GM12878 (cell line): Measurements from ENCODE around the gene PLS3. TPM values are rescaled to one million over a fixed set of nuclear protein-coding genes. Genes with fewer than 3 reads are reported as not detected.

Experiments used
- ATAC-seq: fragments of 200-7000 bp; cut with Tn5 transposase; 3 replicates; pipeline ENCODE4 v1.9.1; 2020; ENCODE audit warnings: mild to moderate bottlenecking, moderate library complexity
- BruUV-seq: library from RNA; stranded (reverse); fragments of 400-500 nt; replicated peaks from 2 replicates; lab custom pipeline; 2021; lab: Mats Ljungman, UMichigan
- CTCF ChIA-PET: fragments of 300-600 bp; sonication (Branson Sonifier 250); formaldehyde crosslinking; extraction: SDS; loops from one replicate; lab custom pipeline; 2021; ENCODE audit warnings: inconsistent platforms; lab: Yijun Ruan, JAX
- POLR2A ChIA-PET: fragments of 350-600 bp; formaldehyde crosslinking; extraction: SDS; loops from one replicate; lab custom pipeline; 2021; ENCODE audit warnings: inconsistent platforms; lab: Charles Lee
- RAD21 ChIA-PET: fragments of 300-600 bp; sonication (Branson Sonifier 250); formaldehyde crosslinking; loops from one replicate; lab custom pipeline; 2023; ENCODE audit warnings: antibody characterized with exemption; ENCODE audit not compliant: unreplicated experiment; lab: Charles Lee
- SMC1A ChIA-PET: fragments of 300-600 bp; sonication (Branson Sonifier 250); formaldehyde crosslinking; loops from one replicate; lab custom pipeline; 2023; ENCODE audit not compliant: unreplicated experiment, uncharacterized antibody; lab: Charles Lee
- DNase-seq: peaks from one replicate; pipeline ENCODE4 v3.0.0-alpha.2; 2011; ENCODE audit warnings: low read depth, low spot score
- FAIRE-seq: peaks from 3 replicates; lab custom pipeline; 2011; peaks lifted over from hg19 to GRCh38; lab: Jason Lieb, UNC
- H2AFZ ChIP-seq: 2 replicates; pipeline ENCODE4 v1.6.0; 2011; ENCODE audit warnings: low read depth, low read length, control low read depth; ENCODE audit not compliant: control insufficient read depth
- H3K27ac ChIP-seq: 2 replicates; pipeline ENCODE4 v1.5.1; 2011; ENCODE audit warnings: control low read depth; ENCODE audit not compliant: control insufficient read depth, insufficient read depth
- H3K27me3 ChIP-seq, 2 experiments: replicated peaks in 1 of 2; 2 replicates each; pipeline versions ENCODE4 v1.6.0 to v1.6.1; 2011; ENCODE audit warnings: low read length in 1 of 2; ENCODE audit not compliant: control insufficient read depth in 2 of 2, insufficient read depth in 2 of 2
- H3K36me3 ChIP-seq, 2 experiments: 2 replicates each; pipeline ENCODE4 v1.5.1; 2011; ENCODE audit warnings: low read length in 1 of 2; ENCODE audit not compliant: control insufficient read depth in 2 of 2, insufficient read depth in 2 of 2
- H3K4me1 ChIP-seq: 2 replicates; pipeline ENCODE4 v1.6.1; 2011; ENCODE audit warnings: mild to moderate bottlenecking, low read length, moderate library complexity, mixed read lengths; ENCODE audit not compliant: control insufficient read depth, insufficient read depth
- H3K4me2 ChIP-seq: 2 replicates; pipeline ENCODE4 v1.6.0; 2011; ENCODE audit warnings: control low read depth; ENCODE audit not compliant: control insufficient read depth, insufficient read depth
- H3K4me3 ChIP-seq: fragments of 200-600 bp; sonication (generic); 2 replicates; pipeline ENCODE4 v1.5.1; 2016
- H3K79me2 ChIP-seq: 2 replicates; pipeline ENCODE4 v1.6.0; 2011; ENCODE audit warnings: low read length; ENCODE audit not compliant: control insufficient read depth, insufficient read depth
- H3K9ac ChIP-seq: 2 replicates; pipeline ENCODE4 v1.8.0; 2011; ENCODE audit warnings: low read length, control low read depth, mixed read lengths; ENCODE audit not compliant: control insufficient read depth, insufficient read depth
- H3K9me3 ChIP-seq: replicated peaks from 3 replicates; pipeline ENCODE4 v1.5.1; 2011; ENCODE audit warnings: mild to moderate bottlenecking, low read length; ENCODE audit not compliant: control insufficient read depth, insufficient read depth
- H4K20me1 ChIP-seq: 2 replicates; pipeline ENCODE4 v1.6.0; 2011; ENCODE audit not compliant: control insufficient read depth, insufficient read depth
- BHLHE40 ChIP-seq, 2 experiments: fragments of 450-650 bp in 1 of 2; IDR thresholded peaks; 2 replicates each; pipeline ENCODE4 v1.6.1; 2011 to 2017; ENCODE audit warnings: low read depth in 2 of 2, borderline replicate concordance in 1 of 2, improper control_type of control experiment in 1 of 2, low read length in 1 of 2, mild to moderate bottlenecking in 1 of 2
- CREM ChIP-seq: IDR thresholded peaks from 2 replicates; pipeline ENCODE4 v1.6.1; 2014; ENCODE audit warnings: antibody characterized with exemption, low read depth
- IKZF1 ChIP-seq: fragments of 450-650 bp; conservative IDR thresholded peaks from 2 replicates; pipeline ENCODE4 v1.6.1; 2017; ENCODE audit warnings: antibody characterized with exemption, mild to moderate bottlenecking
- RAD51 ChIP-seq: fragments of 450-650 bp; IDR thresholded peaks from 2 replicates; pipeline ENCODE4 v1.6.1; 2016; ENCODE audit warnings: moderate library complexity, mild to moderate bottlenecking, inconsistent platforms
- USF2 ChIP-seq: IDR thresholded peaks from 2 replicates; pipeline ENCODE4 v1.6.1; 2011; ENCODE audit warnings: low read depth, low read length, improper control_type of control experiment, borderline replicate concordance
- ZBTB11 ChIP-seq: fragments of 450-650 bp; formaldehyde crosslinking; IDR thresholded peaks from 2 replicates; pipeline ENCODE4 v1.5.0; 2022; ENCODE audit warnings: mild to moderate bottlenecking, missing genetic modification characterization
- WGBS: methylation state at CpG from one replicate; pipeline ENCODE4 v1.1.6; 2016; ENCODE audit warnings: low lambda C conversion rate; ENCODE audit not compliant: insufficient replicate concordance, insufficient coverage; ENCODE audit errors: missing lambda C conversion rate; 5-methylcytosine and 5-hydroxymethylcytosine counted together
- in situ Hi-C: fragments of 300-500 bp; cut with MboI; formaldehyde crosslinking; loops from 9 replicates; pipeline ENCODE4 v1.14.3; 2018; ENCODE audit warnings: mixed read lengths
- intact Hi-C: fragments of 100-400 bp; cut with micrococcal nuclease; formaldehyde crosslinking; loops from one replicate; pipeline ENCODE4 v1.14.2; 2022; ENCODE audit not compliant: unreplicated experiment
- polyA plus RNA-seq, 11 experiments: library from polyadenylated mRNA; depleted of rRNA in 4 of 11; unstranded in 6 of 11; stranded (reverse) in 5 of 11; fragments of >200 nt; fragmentation: Nextera tagmentation in 4 of 11; fragmentation: Illumina TruSeq in 1 of 11; extraction: Ambion mirVana in 4 of 11; extraction: Trizol in 1 of 11; gene quantifications; 1 replicate in 1 of 11; 2 replicates in 10 of 11; pipeline versions ENCODE4 v1.2.1 to v1.2.3, GENCODE V29; 2011 to 2016; ENCODE audit warnings: inconsistent platforms in 2 of 11, missing spikeins in 2 of 11, low read depth in 1 of 11
- total RNA-seq, 4 experiments: library from RNA; depleted of rRNA in 3 of 4; stranded (reverse); fragments of >200 nt in 3 of 4; fragmentation: Illumina TruSeq in 1 of 4; extraction: Trizol in 1 of 4; gene quantifications; 2 replicates each; pipeline versions ENCODE4 v1.2.1 to v1.2.3, GENCODE V29; 2013 to 2021

PLS3 gene
- total and polyA plus RNA-seq, 10 of the 15 experiments (the other 5 are each of a cell fraction or from before 2014, with no cell fraction given), result 47.6 to 236 (median 174) TPM

GRCh38 chrX:115561605-115562479, 868 bp downstream of the PLS3 start:
- WGBS, result 34% methylated on average over 46 of the region's 55 CpGs
- CTCF ChIA-PET, result interaction anchor here (1.2 to 5.6 kb wide), 9 partner anchors 8 to 397 kb away, joined by 3 to 62 read pairs (median 6); no protein-coding TSS in a partner anchor
- Histone ChIP-seq H3K4me2 (no peak overlapping the region), H3K9me3 (no peaks in the 10 kb centered on the region), H3K4me1 (no peaks in the 10 kb centered on the region), H3K36me3 (no peaks in the 10 kb centered on the region), H3K9ac (peak overlapping the region; percentile 7), H4K20me1 (no peaks in the 10 kb centered on the region), H3K79me2 (peaks cover 2% of the 10 kb centered on the region), H2AFZ (no peak overlapping the region), H3K27ac (0 out of 2 replicates have a peak overlapping the region, but pooled peaks have one; percentile 42), H3K27me3 (peaks cover 0 to 3% of the 10 kb centered on the region in 2 experiments; a peak in 3 of 4 replicates), H3K4me3 (peak overlapping the region; percentile 25)
- no TSS peak for BruUV-seq
- DNase-seq, result no peak
- peak; percentile 26; the same call in 1 of the 2 replicates for TF ChIP-seq IKZF1
- TF ChIP-seq CREM, result no peak
- in situ Hi-C loops, result loop anchor here (10.0 kb wide), 1 partner anchor 227 kb away; no protein-coding TSS in a partner anchor
- RAD21 ChIA-PET, result interaction anchor here (0.8 to 4.9 kb wide), 18 partner anchors 19 to 233 kb away, joined by 3 to 50 read pairs (median 4); no protein-coding TSS in a partner anchor
- POLR2A ChIA-PET, result interaction anchor here (0.9 to 1.9 kb wide), 6 partner anchors 11 to 186 kb away, joined by 3 to 5 read pairs (median 3); no protein-coding TSS in a partner anchor
- no peak for FAIRE-seq
- peak; percentile 42 for ATAC-seq
- intact Hi-C loops, result loop anchor here (1.0 to 10.0 kb wide), 3 partner anchors 59 to 337 kb away; no protein-coding TSS in a partner anchor
- SMC1A ChIA-PET, result interaction anchor here (0.6 to 5.9 kb wide), 21 partner anchors 9 to 230 kb away, joined by 3 to 79 read pairs (median 4); no protein-coding TSS in a partner anchor

GRCh38 chrX:115562480-115562847, 1.5 kb downstream of the PLS3 start:
- ChIA-PET SMC1A (interaction anchor here (0.6 to 5.9 kb wide), 27 partner anchors 10 to 235 kb away, joined by 3 to 79 read pairs (median 4); no protein-coding TSS in a partner anchor), POLR2A (interaction anchor here (0.9 to 1.9 kb wide), 7 partner anchors 12 to 187 kb away, joined by 3 to 13 read pairs (median 5); no protein-coding TSS in a partner anchor), RAD21 (interaction anchor here (0.8 to 4.9 kb wide), 22 partner anchors 18 to 233 kb away, joined by 3 to 50 read pairs (median 4); no protein-coding TSS in a partner anchor), CTCF (interaction anchor here (0.7 to 5.6 kb wide), 12 partner anchors 15 to 396 kb away, joined by 3 to 62 read pairs (median 6); no protein-coding TSS in a partner anchor)
- intact Hi-C loops, result loop anchor here (5.0 to 10.0 kb wide), 2 partner anchors 200 to 338 kb away; no protein-coding TSS in a partner anchor
- DNase-seq (no peak), ATAC-seq (no peak), FAIRE-seq (no peak)
- Histone ChIP-seq H2AFZ (no peak overlapping the region), H3K4me1 (no peaks in the 10 kb centered on the region), H3K4me2 (no peak overlapping the region), H3K27me3 (peaks cover 0 to 3% of the 10 kb centered on the region in 2 experiments; a peak in 3 of 4 replicates), H3K79me2 (peaks cover 2% of the 10 kb centered on the region), H3K36me3 (no peaks in the 10 kb centered on the region), H3K9ac (no peak overlapping the region), H3K27ac (no peak overlapping the region), H4K20me1 (no peaks in the 10 kb centered on the region), H3K9me3 (no peaks in the 10 kb centered on the region), H3K4me3 (peak overlapping the region; percentile 25; the same call in 1 of the 2 replicates)
- no TSS peak for BruUV-seq
- in situ Hi-C loops, result loop anchor here (10.0 kb wide), 1 partner anchor 228 kb away; no protein-coding TSS in a partner anchor
- WGBS, result 6% methylated on average over 9 of the region's 9 CpGs
- TF ChIP-seq ZBTB11 (CRISPR knock-in tag), result no peak
- TF ChIP-seq BHLHE40 (IDR thresholded peaks at IDR 0.05; ENCODE audit: borderline replicate concordance in 1 of 2, low read depth in 2 of 2, low read length in 1 of 2), result peak in 1 of 2 experiments; percentile 53; a peak in 1 of 4 replicates
- TF ChIP-seq RAD51, result peak; percentile 96
- TF ChIP-seq USF2, result peak; percentile 50; the same call in 1 of the 2 replicates
